ENCODE data around the gene MARCHF5.
"Not testable (repeated sequence)": the region's sequence is repeated elsewhere in the genome, so short reads cannot be mapped to it uniquely, and the experiment has no call there.

MARCHF5 gene

DNA sequence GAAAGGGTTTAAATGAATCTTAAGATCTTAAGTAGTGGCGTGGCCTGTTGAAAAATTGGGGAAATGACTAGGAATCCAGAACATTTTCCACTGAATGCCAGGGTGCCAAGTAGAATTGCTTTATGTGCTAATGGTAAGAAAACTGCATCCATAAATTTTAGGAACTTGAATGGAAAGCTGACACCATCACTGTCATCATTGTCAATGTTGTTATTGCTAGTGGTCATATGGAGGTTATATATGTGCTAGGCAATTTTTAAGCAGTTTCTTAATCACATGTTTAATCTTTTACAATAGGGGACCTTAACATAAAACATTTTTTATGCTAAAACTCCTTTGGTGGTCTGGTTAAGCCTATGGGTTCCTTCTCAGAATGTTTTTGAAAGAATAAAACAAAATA lies 13.1 kb downstream of the MARCHF5 start:
- DNase-seq (ENCODE audit: low read depth in 2 of 2, low spot score in 1 of 2), result no peak

DNA sequence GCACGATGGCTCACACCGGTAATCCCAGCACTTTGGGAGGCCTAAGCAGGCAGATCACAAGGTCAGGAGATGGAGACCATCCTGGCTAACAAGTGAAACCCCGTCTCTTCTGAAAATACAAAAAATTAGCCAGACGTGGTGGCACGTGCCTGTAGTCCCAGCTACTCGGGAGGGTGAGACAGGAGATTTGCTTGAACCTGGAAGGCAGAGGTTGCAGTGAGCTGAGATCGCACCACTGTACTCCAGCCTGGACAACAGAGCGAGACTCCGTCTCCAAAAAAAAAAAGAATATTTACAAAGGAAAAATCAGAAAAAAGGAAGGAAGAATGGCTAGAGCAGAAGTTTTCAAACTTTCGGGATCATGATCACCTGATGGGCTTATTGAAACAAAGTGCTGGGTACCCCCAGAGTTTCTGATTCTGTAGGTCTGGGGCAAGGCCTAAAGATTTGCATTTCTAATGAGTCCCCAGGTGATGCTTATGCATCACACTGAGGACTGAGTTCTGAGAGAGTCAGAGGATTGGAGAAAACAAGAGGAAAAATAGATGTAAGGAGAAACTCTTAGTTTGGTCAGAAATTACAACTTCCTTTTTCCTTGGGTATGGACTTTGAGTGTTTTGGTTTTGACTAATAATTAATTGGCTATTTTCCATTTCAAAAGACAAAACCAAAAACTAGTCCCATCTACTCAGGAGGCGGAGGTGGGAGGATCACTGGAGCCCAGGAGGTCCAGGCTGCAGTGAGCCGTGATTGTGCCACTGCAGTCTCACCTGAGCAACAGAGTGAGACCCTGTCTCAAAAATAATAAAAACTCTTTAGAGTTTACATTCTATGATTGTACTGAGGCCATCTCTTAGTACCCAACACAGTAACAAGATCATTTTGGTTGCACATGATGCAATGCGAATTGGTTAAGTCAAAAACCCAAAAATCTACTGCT lies 14.4 kb downstream of the MARCHF5 start:
- DNase-seq (ENCODE audit: low read depth in 2 of 2, low spot score in 1 of 2), result no peak

DNA sequence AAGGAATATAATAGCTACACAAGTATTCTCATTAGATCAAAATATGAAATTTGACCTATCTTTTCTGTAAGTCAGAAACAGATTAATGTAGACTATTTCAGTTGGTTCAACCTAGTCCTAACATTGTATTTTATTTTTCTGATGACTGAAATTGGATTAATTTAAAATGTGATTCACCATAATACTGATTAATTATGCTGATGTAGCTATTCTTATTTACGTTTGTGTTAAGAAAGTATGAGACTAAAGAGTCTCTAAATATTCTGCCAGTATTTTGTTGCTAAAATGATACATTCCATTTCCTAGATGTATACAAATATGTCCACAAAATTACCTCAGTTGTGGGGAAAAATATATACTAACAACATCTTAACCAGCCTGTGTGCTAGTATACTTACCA lies 18.3 kb downstream of the MARCHF5 start:
- no peak for DNase-seq (ENCODE audit: low read depth in 2 of 2, low spot score in 1 of 2)

DNA sequence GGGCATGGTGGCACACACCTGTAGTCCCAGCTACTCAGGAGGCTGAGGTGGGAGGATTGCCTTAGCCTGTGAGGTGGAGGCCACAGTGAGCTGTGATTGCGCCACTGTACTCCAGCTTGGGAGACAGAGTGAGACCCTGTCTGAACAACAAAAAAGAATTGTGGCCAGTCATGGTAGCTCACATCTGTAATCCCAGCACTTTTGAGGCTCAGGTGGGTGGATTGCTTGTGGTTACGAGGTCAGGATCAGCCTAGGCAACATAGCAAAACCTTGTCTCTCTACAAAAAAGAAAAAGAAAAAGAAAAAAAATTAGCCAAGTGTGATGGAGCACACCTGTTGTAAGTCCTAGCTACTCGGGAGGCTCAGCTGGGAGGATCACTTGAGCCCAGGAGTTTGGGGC lies 22.8 kb downstream of the MARCHF5 start:
- no peak for DNase-seq (ENCODE audit: low read depth in 2 of 2, low spot score in 1 of 2)

DNA sequence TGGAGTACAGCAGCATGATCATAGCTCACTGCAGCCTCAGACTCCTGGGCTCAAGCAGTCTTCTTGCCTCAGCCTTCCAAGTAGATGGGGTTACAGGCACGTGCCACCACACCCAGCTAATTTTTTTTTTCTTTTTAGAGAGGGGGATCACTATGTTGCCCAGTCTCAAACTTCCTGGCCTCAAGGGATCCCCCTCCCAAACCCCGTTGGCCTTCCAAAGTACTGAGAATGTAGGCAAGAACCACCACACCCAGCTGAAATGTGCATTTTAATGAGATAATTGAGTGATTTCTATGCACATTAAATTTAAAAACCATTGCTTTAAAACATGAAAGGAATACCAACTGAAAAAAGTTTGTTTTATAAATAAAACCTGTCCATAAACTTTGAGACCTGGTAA lies 25.6 kb downstream of the MARCHF5 start:
- DNase-seq (ENCODE audit: low read depth in 2 of 2, low spot score in 1 of 2), result no peak

DNA sequence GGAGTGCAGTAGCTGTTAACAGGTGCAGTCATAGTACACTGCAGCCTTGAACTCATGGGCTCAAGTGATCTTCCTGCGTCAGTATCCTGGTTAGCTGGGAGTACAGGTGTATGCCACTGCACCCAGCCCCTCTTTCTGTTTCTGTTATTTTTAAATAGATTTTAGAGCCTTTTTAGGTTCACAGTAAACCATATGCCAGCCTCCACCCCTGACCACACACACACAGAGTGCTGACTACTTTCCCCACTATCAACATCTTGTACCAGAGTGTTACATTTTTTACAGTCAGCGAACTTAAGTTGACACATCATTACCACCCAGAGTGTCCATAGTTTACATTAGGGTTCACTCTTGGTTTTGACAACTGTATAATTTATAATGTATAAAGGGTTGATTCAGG lies 32.1 kb downstream of the MARCHF5 start:
- DNase-seq (ENCODE audit: low read depth in 2 of 2, low spot score in 1 of 2), result no peak

DNA sequence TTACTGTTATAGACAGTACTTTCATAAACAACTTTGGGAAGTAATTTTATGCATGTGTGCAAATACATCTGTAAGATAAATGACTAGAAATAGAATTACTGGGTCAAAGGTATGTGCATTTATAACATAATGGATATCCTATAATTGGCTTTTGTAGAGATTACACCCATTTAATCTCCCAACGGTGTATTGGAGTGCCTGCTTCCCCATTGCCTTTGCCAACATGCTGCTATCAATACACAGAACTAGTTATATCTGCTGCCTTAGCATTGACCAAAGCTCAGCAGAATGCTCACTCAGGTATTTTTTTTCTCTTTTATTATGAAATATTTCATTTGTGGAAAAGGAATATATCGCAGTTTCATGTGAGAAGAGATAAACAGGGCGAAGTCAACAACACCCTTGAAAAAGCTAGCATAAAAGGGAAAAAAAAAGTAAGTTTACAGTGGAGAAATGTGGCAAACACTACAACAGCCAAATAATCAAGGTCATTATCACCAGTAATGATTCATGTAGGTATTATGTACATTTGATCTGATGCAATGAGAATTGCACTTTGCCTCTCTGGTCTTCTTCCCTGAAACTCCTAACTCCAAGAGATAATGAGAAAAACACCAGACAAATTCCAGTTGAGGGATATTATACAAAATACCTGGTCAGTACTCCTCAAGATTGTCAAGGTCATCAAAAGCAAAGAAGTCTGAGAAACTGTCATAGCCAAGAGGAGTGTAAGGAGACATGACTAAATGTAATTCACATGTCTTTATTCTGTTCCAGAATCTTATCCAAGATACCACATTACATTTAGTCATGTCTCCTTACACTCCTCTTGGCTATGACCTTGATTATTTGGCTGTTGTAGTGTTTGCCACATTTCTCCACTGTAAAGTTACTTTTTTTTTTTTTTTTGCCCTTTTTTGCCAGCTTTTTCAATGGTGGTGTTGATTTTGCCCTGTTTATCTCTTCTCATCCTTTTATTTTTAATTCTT lies 36.8 kb downstream of the MARCHF5 start:
- no peak for DNase-seq (ENCODE audit: low read depth in 2 of 2, low spot score in 1 of 2)

DNA sequence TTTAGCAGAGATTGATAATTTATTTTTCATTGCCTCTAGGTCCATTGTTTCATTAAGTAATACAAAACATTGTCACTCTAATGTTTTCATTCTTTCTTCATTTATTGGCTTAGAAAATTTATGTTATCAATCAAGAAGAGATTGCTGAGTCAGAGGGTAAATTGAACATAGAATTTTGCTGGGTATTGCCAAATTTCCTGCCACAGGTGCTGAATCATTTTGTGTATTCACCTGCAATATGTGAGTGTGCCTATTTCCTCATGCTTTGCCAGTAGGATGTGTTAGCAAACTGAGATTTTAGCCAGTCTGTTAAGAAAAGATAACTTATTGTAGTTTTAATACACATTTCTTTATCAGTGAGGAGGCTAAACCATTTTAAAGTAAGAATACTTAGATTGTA lies 38.0 kb downstream of the MARCHF5 start:
- no peak for DNase-seq (ENCODE audit: low read depth in 2 of 2, low spot score in 1 of 2)

DNA sequence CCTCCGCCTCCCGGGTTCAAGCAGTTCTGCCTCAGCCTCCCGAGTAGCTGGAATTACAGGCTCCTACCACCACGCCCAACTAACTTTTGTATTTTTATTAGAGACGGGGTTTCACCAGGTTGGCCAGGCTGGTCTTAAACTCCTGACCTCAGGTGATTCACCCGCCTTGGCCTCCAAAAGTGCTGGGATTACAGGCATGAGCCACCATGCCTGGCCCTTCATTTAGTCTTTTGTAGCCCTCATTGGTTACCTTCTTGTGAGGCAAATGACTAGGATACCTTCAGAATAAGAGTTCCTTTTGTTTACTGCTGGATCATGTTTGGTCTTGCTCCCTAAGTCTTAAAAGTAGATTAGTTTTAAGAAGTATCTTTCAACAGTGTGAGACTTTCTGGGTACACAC lies 39.0 kb downstream of the MARCHF5 start:
- not testable (repeated sequence) for DNase-seq (ENCODE audit: low read depth in 2 of 2, low spot score in 1 of 2)

DNA sequence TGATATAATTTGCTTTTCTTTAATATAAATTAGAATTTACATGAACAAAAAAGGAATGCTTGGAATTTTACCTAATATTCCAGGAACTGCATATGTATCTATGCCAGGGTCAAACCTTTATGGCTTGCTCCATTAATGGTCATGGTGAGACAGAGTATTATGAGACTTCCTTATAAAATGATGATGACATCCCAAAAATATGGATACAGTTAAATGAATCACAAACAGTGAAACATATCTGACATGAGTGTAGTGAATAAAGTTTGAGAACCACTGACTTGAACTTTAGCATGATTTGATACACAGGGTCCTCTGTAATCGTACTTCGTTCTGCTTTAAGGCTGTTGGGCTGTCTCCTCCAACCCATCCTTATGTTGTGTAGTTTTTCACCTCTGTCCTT lies 51.8 kb downstream of the MARCHF5 start:
- no peak for DNase-seq (ENCODE audit: low read depth in 2 of 2, low spot score in 1 of 2)

DNA sequence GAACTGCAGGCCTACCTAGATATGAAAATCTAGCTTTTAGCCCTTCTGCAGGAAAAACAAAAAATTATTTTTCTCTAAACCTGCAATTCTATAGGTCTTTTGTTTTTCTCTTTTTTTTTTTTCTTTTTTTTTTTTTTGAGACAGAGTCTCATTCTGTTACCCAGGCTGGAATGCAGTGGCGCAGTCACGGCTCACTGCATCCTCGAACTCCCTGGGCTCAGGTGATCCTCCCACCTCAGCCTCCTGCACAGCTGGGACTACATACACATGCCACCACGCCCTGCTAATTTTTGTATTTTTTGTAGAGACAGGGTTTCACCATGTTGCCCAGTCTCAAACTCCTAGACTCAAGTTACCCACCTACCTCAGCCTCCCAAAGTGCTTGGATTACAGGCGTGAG lies 54.6 kb downstream of the MARCHF5 start:
- DNase-seq (ENCODE audit: low read depth in 2 of 2, low spot score in 1 of 2), result not testable (repeated sequence)

DNA sequence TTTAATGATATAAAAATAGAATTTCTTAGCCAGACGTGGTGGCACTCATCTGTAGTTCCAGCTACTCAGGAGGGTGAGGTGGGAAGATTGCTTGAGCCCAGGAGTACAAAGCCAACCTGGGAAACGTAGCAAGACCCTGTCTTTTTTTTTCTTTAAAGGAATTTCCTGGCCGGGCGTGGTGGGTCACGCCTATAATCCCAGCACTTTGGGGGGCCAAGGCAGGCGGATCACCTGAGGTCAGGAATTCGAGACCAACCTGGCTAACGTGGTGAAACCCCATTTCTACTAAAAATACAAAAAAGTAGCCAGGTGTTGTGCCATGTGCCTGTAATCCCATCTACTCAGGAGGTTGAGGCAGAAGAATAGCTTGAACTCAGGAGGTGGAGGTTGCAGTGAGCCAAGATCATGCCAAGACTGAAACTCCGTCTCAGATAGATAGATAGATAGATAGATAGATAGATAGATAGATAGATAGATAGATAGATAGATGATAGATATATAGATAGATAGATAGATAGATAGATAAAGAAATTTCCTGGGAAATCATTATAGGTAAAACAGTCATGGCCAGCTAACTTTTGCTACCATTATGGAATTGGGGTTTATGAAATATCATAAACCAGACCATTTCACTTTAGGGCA lies 56.2 kb downstream of the MARCHF5 start:
- DNase-seq (ENCODE audit: low read depth in 2 of 2, low spot score in 1 of 2), result not testable (repeated sequence)

DNA sequence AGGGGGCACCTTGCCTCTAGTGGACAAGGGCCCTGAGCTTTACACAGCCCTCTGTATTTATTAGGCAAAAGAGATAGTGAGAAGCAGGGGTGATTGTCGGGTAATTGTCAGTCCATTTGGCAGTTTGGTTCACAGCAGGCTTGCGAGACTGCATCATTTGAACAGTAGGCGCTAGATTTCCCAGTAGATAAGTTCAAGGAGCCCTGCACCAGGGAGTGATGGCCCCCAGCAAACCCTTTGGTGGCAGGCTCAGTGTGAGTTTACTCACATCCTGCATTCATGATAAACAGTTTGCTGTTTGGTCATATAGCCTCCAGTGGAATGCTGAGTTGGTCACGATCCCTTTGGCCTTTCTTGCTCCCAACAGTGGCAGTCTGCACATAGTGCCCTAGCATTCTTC lies 59.4 kb downstream of the MARCHF5 start:
- no peak for DNase-seq (ENCODE audit: low read depth in 2 of 2, low spot score in 1 of 2)

DNA sequence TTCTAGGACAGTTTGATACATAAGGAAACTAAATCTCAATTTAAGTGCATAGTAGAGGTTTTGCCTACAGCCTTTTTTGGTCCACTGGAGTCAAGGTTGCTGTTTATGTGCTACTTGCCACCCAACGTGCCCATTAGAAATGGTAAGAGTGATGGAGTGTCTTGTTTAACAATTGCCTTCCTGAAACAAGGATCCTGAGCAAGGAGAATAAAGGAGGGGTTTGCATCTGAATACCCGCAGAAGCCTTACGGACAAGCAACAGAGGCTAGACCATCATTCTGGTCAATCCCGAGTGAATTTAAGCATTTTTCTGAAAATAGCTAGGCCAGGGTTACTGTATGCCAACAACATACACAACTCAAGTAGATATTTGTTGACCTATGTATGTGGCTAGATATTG lies 63.6 kb downstream of the MARCHF5 start:
- DNase-seq (ENCODE audit: low read depth in 2 of 2, low spot score in 1 of 2), result no peak

DNA sequence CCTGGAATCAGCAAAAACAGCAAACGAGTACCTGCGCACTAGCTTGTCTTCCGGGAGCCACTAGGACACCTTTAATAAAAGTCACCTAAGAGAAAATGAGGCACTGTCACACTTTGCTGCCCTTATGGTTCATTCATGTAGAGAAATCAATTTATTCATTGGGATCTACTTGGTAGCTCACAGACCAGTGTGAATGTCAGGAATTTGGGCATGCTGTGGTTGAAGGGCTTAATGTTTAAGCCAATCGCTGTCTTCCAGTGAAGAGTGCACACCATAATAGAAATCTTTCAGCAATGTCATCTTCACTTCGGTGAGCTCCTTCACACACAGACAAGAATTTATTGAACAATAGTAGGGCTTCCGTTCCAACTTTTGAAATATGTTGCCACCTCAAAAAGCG lies 65.1 kb downstream of the MARCHF5 start:
- DNase-seq (ENCODE audit: low read depth in 2 of 2, low spot score in 1 of 2), result no peak

DNA sequence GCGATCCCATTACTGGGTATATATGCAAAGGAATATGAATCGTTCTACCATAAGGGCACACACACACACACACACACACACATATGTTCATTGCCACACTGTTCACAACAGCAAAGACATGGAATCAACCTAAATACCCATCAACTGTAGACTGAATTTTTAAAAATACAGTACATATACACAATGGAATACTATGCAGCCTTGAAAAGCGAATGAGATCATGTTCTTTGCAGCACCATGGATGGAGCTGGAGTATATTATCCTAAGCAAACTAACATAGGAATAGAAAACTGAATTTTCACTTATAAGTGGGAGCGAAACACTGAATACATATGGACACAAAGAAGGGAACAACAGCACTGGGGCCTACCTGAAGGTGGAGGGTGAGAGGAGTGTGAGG lies 72.5 kb downstream of the MARCHF5 start:
- DNase-seq (ENCODE audit: low read depth in 2 of 2, low spot score in 1 of 2), result no peak

DNA sequence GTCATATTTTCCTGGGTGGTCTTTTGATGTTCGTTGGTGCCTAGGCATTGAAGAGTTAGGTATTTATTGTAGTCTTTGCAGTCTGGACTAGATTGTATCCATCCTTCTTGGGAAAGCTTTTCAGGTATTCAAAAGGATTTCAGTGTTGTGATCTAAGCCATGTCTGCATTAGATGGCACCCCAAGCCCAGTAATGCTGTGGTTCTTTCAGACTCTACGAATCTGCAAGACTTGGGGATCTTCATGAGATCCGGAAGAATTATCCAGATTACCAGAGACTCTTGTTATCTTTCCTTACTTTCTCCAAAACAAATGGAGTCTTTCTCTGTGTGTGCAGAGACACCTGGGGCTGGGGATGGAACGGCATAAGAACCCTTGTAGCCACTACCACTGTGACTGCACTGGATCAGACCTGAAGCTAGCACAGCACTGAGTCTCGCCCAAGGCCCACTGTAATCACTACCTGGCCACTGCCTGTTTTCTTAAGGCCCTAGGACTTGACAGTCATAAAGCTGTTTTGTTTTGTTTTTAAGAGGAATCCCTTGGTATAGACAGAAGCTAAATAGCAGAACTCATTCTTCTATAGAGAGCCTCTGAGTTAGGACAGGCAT lies 75.5 kb downstream of the MARCHF5 start:
- DNase-seq (ENCODE audit: low read depth in 2 of 2, low spot score in 1 of 2), result no peak

DNA sequence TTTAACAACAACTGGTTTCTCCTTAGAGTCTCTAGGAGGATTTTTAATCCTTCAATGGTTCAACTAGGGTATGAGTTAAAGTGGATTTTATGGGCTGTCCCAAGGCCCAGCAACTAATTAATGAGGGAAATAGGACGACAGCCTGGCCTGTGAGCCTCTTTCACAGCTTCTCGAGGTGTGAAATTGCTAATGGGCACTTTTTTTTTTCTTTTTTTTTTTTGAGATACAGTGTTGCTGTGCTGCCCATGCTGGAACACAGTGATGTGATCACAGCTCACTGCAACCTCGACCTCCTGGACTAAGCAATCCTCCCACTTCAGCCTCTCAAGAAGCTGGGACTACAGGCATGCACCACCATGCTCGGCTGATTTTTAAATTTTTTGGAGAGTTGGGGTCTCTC lies 87.0 kb downstream of the MARCHF5 start:
- no peak for DNase-seq (ENCODE audit: low read depth in 2 of 2, low spot score in 1 of 2)

DNA sequence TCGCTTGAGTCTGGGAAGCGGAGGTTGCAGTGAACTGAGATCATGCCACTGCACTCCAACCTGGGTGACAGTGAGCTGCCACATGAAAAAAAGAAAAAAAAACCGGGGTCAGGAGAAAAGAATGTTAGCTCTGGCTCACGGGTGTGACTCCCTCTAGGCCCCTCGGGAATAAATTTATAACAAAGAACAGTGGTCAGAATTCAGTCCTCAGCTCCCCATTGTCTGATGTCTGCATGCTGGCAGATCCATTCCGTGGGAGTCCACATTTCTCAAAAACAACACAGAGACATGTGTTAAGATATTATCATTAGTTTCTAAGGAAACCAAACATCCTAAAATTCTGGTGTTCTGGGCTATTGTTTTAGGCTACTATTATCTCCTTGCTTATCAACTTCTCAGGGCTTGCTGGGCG lies 90.6 kb downstream of the MARCHF5 start:
- DNase-seq (ENCODE audit: low read depth in 2 of 2, low spot score in 1 of 2), result no peak

DNA sequence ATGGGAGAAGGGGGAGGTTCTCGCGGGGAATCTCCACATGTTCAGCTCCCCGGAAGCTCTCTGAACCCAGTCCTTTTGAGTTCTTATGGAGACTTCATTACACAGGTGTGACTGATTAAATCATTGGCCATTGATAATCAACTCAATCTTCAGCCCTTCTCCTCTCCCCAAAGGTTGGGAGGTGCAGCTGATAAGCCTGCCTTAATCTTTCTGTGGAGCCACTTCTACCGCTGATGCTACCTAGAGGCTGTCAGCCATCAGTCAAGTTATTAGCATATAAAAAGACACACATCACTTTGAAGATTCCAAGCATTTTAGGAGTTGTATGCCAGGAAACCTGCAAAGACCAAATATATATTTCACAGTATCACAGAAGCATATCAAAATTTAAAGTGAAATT lies 91.7 kb downstream of the MARCHF5 start:
- no peak for DNase-seq (ENCODE audit: low read depth in 2 of 2, low spot score in 1 of 2)

DNA sequence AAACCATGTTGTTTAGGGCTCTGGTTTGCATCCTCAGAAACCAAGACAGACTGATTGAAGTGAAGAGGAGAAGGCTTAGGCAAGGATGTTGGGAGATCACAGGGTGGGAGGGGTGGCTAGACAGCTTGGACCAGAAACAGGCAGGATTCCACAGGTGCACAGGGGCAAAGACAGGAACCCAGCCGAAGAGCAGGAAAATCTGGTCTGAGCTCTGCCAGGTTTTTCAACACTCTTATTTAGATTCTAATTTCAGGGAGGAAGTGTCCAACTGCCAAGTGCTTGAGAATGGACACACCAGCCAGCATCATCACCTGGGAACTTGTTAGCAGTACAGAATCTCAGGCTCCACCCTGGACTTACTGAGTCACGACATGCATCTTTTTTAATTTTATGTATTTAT lies 93.8 kb downstream of the MARCHF5 start:
- DNase-seq (ENCODE audit: low read depth in 2 of 2, low spot score in 1 of 2), result no peak
